HL-60 (cell line): ENCODE measurements around the gene SLC35B4.
A peak's percentile ranks its signal among the peaks of the same experiment; 100 is the strongest.
"Not testable (repeated sequence)": the region's sequence is repeated elsewhere in the genome, so short reads cannot be mapped to it uniquely, and the experiment has no call there.

Experiments
- DNase-seq, 2 experiments: peaks; one replicate each; pipeline ENCODE4 v3.0.0-alpha.2; 2010 to 2020; ENCODE audit warnings: low read depth in 1 of 2, low spot score in 1 of 2
- H3K27ac ChIP-seq: fragments of 250-450 bp; sonication (Bioruptor Pico); replicated peaks from 2 replicates; pipeline ENCODE4 v1.5.1; 2020; ENCODE audit warnings: mild to moderate bottlenecking, moderate library complexity
- H3K27me3 ChIP-seq: fragments of 250-450 bp; sonication (Bioruptor Pico); 2 replicates; pipeline ENCODE4 v1.5.1; 2021; ENCODE audit warnings: mild to moderate bottlenecking, moderate library complexity; ENCODE audit not compliant: insufficient read depth, poor library complexity, severe bottlenecking
- H3K4me3 ChIP-seq: replicated peaks from 2 replicates; pipeline ENCODE4 v1.5.1; 2011; ENCODE audit warnings: mild to moderate bottlenecking, control low read depth, low read length; ENCODE audit not compliant: insufficient read depth
- GABPA ChIP-seq: IDR thresholded peaks from 2 replicates; pipeline ENCODE4 v1.6.1; 2012; ENCODE audit warnings: low read depth
- POLR2AphosphoS5 ChIP-seq: IDR thresholded peaks from 2 replicates; pipeline ENCODE4 v1.6.1; 2012; ENCODE audit warnings: low read depth
- SPI1 ChIP-seq: IDR thresholded peaks from 2 replicates; pipeline ENCODE4 v1.6.1; 2012; ENCODE audit warnings: low read depth, mild to moderate bottlenecking, borderline replicate concordance
- TF ChIP-seq, protein P1 (sequence below): IDR thresholded peaks from 2 replicates; pipeline ENCODE4 v1.6.1; 2012; ENCODE audit warnings: low read depth; ENCODE audit not compliant: insufficient replicate concordance
- TF ChIP-seq, protein P2 (sequence below): IDR thresholded peaks from one replicate; pipeline ENCODE4 v1.5.1; 2011; ENCODE audit warnings: low read length, control low read depth, inconsistent platforms; ENCODE audit not compliant: insufficient read depth

Gene SLC35B4

DNA sequence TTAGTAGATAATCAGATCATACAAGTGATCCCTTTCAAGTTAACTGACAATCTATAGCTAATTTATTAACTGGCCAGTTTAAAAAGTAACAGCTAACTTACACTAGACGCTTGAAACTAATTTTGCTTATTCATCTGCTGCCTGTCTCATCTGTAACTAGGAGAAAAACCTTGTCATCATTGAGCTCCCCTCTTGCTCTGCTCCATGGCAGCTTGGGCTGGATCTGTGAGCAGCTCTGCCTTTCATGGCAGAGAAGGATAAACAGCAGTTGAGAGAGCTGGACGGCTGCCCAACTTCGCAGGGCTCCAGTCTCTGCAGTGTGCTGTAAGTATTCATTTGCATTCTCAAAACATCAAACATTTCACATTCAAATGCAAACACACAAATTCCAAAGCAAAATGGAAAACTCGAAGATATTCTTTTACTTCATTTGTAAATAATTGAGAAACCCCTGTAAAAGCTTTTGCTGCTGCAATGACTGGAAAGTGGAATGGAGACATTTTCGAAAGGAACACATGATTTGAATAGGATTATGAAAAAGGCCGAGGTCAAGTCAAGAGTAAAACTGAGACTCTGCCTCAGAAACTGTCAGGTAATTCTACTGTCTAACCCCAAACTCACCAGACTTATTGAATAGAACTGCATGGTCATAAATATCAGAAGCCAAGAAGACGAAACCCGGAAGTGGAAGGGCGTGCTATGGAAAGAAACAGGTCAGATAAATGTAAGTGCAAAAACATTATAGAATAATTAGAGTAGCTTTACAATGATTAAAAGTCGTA lies 17.6 kb downstream of the SLC35B4 start:
- Histone ChIP-seq H3K27me3 (no peaks in the 10 kb centered on the region), H3K27ac (no peak overlapping the region), H3K4me3 (no peak overlapping the region)
- TF ChIP-seq SPI1 (no peak), GABPA (no peak)
- TF ChIP-seq, protein P1, sequence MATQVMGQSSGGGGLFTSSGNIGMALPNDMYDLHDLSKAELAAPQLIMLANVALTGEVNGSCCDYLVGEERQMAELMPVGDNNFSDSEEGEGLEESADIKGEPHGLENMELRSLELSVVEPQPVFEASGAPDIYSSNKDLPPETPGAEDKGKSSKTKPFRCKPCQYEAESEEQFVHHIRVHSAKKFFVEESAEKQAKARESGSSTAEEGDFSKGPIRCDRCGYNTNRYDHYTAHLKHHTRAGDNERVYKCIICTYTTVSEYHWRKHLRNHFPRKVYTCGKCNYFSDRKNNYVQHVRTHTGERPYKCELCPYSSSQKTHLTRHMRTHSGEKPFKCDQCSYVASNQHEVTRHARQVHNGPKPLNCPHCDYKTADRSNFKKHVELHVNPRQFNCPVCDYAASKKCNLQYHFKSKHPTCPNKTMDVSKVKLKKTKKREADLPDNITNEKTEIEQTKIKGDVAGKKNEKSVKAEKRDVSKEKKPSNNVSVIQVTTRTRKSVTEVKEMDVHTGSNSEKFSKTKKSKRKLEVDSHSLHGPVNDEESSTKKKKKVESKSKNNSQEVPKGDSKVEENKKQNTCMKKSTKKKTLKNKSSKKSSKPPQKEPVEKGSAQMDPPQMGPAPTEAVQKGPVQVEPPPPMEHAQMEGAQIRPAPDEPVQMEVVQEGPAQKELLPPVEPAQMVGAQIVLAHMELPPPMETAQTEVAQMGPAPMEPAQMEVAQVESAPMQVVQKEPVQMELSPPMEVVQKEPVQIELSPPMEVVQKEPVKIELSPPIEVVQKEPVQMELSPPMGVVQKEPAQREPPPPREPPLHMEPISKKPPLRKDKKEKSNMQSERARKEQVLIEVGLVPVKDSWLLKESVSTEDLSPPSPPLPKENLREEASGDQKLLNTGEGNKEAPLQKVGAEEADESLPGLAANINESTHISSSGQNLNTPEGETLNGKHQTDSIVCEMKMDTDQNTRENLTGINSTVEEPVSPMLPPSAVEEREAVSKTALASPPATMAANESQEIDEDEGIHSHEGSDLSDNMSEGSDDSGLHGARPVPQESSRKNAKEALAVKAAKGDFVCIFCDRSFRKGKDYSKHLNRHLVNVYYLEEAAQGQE = no peak
- DNase-seq = no peak

DNA sequence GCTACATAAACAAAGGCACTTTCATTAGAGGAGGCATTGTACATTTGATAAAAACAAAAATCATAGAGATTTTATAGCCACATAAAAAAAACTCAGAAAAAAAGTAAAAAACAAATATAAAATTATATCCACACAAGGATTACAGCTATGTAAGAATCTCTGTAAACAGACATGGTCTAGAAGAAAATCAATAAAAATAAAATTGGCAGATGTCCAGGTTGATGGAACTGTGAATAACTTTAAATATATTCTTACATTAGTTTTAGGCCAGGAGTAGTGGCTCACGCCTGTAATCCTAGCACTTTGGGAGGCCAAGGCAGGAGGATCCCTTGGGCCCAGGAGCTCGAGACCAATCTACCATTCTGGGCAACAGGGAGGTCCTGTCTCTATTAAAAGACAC lies 19.2 kb downstream of the SLC35B4 start:
- no peak overlapping the region for H3K27ac ChIP-seq
- TF ChIP-seq, protein P2, sequence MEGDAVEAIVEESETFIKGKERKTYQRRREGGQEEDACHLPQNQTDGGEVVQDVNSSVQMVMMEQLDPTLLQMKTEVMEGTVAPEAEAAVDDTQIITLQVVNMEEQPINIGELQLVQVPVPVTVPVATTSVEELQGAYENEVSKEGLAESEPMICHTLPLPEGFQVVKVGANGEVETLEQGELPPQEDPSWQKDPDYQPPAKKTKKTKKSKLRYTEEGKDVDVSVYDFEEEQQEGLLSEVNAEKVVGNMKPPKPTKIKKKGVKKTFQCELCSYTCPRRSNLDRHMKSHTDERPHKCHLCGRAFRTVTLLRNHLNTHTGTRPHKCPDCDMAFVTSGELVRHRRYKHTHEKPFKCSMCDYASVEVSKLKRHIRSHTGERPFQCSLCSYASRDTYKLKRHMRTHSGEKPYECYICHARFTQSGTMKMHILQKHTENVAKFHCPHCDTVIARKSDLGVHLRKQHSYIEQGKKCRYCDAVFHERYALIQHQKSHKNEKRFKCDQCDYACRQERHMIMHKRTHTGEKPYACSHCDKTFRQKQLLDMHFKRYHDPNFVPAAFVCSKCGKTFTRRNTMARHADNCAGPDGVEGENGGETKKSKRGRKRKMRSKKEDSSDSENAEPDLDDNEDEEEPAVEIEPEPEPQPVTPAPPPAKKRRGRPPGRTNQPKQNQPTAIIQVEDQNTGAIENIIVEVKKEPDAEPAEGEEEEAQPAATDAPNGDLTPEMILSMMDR = no peak
- TF ChIP-seq, protein P1 = no peak
- no peak for TF ChIP-seq SPI1
- DNase-seq = no peak

DNA sequence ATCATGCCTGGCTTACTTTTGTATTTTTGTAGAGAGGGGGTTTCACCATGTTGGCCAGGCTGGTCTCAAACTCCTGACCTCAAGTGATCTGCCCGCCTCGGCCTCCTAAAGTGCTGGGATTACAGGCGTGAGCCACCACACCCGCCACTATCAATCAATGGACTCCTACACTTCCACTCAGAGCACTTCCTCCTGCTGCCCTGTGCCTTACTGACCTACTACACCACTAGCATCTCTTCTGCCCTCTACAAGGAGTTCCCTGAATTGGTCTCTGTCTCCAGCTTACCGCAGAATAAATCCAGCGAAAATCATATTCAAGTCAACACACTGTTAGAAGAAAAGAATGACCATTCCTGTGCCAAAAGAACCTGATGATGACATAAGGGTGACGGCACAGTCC lies 20.7 kb downstream of the SLC35B4 start:
- H3K4me3 ChIP-seq, DNase-seq, H3K27ac ChIP-seq, H3K27me3 ChIP-seq: not testable (repeated sequence)

More for the DNA sequence above, 19.2 kb downstream of the SLC35B4 start:
- H3K27me3 ChIP-seq = no peaks in the 10 kb centered on the region
- no peak overlapping the region for H3K4me3 ChIP-seq

DNA sequence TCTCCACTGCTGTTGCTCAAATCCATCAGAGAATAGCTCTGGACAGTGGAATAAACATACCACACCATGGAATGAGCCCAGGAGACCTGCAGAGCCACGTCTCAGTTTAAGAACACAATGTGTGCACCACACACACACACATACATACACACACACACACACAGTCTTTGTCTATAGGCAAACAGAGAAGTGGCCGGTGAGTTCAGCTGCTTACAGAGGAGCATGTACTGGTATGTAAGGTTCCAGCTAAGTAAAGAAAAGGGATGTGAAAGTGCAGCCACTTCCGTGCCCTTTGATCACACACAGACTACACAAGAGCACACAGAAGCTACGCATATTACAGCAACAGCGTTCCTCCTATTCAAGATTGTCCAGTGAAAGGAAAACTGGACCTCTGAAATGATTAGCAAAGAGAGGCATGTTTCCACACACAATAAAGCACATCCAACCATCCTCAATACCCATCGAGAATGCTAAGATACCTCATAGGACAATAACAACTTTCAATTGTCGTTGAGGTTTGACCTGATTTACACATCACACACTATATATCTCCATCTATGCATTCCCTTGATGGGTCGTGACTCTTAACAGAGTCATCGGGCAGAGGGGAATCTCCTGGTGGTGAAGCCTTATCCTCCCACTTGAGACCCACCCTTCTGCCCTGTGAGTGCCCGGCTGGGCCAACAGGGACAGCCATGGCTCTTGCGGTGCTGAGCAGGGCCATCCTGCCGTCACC lies 23.6 kb downstream of the SLC35B4 start:
- peak in 1 of 2 experiments; percentile 46 for DNase-seq
- TF ChIP-seq POLR2AphosphoS5 (no peak), GABPA (no peak)
- no peak overlapping the region for H3K27ac ChIP-seq
- H3K4me3 ChIP-seq = no peak overlapping the region
- no peaks in the 10 kb centered on the region for H3K27me3 ChIP-seq

DNA sequence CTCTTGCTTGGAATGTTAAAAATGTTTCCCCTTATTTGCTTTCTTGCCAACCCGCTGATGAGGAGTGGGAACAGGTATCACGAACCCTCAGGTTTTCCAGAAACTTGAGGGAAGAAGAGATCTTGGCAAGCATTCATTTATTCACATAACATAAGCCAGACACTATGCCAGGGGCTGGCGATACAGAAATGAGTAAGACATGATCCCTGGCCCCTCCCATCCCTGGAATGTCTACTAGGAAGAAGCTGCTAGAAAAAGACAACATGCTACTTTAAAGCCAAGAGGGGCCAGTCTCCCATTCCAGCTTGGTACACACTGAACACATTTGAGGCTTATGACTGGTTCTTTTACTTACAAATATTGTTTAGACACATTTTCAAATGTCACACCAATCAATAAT lies 26.4 kb downstream of the SLC35B4 start:
- Histone ChIP-seq H3K4me3 (no peak overlapping the region), H3K27ac (no peak overlapping the region), H3K27me3 (no peaks in the 10 kb centered on the region)
- no peak for DNase-seq
- TF ChIP-seq GABPA (no peak), SPI1 (no peak)
